ENCODE data around the gene CCT8. TPM values are rescaled to one million over a fixed set of nuclear protein-coding genes. Genes with fewer than 3 reads are reported as not detected.
A peak's percentile ranks its signal among the peaks of the same experiment; 100 is the strongest.

Gene CCT8
- total RNA-seq, 1 experiment from 2014 or later, result 128 TPM

DNA sequence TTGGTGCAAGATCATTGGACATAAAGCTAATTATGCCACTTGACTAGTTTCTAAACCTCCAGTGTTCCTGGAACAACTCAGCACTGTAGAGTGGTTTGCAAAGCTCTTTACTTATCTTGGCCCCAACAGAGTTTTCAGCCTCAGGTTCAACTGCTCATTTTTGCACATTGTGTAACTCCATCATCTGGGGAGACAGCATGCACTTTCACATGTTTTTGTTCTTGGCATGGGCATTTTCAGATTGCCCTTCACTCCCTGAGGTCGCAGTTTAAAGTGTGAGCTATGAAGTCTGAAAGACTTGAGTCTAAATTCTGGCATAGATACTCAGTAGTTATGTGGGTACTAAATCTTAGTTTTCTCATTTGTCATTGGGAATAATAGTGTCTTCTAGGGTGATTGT is 43.9 kb downstream of the CCT8 start:
- Histone ChIP-seq H3K4me3 (no peak overlapping the region), H3K36me3 (ENCODE audit: low read depth) (peaks cover 6% of the 10 kb centered on the region), H3K9me3 (ENCODE audit: insufficient read depth, low read depth) (no peaks in the 10 kb centered on the region), H3K27ac (no peak overlapping the region), H2AFZ (no peak overlapping the region), H3K9me2 (ENCODE audit: insufficient read depth) (no peaks in the 10 kb centered on the region), H4K20me1 (ENCODE audit: insufficient read depth) (no peaks in the 10 kb centered on the region), H3K79me2 (ENCODE audit: low read depth) (peaks cover 28% of the 10 kb centered on the region), H3K27me3 (ENCODE audit: insufficient read depth, low read depth) (no peaks in the 10 kb centered on the region), H3K4me1 (replicated peaks; ENCODE audit: insufficient read depth) (peaks cover 6% of the 10 kb centered on the region), H3K4me2 (no peak overlapping the region), H3F3A (ENCODE audit: insufficient read depth, low read depth) (peaks cover 10% of the 10 kb centered on the region; the same call in 1 of the 2 replicates)
- DNase-seq, result no peak
- CTCF ChIA-PET, result no interaction called here
- POLR2A ChIA-PET (ENCODE audit: unreplicated experiment), result no interaction called here
- no TSS peak for BruUV-seq (replicated peaks)
- no peak for TF ChIP-seq EZH2 (IDR thresholded peaks at IDR 0.05; ENCODE audit: low read depth)
- TF ChIP-seq, protein P1, sequence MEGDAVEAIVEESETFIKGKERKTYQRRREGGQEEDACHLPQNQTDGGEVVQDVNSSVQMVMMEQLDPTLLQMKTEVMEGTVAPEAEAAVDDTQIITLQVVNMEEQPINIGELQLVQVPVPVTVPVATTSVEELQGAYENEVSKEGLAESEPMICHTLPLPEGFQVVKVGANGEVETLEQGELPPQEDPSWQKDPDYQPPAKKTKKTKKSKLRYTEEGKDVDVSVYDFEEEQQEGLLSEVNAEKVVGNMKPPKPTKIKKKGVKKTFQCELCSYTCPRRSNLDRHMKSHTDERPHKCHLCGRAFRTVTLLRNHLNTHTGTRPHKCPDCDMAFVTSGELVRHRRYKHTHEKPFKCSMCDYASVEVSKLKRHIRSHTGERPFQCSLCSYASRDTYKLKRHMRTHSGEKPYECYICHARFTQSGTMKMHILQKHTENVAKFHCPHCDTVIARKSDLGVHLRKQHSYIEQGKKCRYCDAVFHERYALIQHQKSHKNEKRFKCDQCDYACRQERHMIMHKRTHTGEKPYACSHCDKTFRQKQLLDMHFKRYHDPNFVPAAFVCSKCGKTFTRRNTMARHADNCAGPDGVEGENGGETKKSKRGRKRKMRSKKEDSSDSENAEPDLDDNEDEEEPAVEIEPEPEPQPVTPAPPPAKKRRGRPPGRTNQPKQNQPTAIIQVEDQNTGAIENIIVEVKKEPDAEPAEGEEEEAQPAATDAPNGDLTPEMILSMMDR (conservative IDR thresholded peaks at IDR 0.05), result no peak
- intact Hi-C loops (cut with micrococcal nuclease; ENCODE audit: unreplicated experiment), result loop anchor here (5.0 kb wide), 1 partner anchor 43 kb away; the partner anchor contains the start of gene CCT8

DNA sequence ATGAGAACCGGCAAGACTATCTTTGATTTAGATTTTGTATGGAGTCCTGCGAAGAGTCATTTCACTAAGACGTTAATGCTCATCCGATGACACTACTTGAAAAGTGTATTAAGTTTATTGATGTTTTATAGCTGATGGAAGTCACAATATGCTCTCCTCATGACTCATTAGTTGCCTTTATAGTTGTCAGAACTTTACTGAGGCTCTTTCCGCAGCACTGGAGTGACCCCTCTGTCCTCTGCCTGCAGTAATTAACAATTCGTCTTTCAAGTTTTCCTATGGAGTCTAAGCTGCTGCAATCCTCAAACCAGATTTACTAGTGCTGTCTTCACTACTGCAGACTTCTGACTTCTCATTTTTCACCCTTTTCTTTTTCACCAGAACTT is 48.1 kb downstream of the CCT8 start:
- no TSS peak for BruUV-seq (replicated peaks)
- H3K79me2 ChIP-seq (ENCODE audit: low read depth), result peaks cover 28% of the 10 kb centered on the region
- TF ChIP-seq, protein P1 (conservative IDR thresholded peaks at IDR 0.05), result no peak
- TF ChIP-seq EZH2 (IDR thresholded peaks at IDR 0.05; ENCODE audit: low read depth), result no peak
- H3K9me2 ChIP-seq (ENCODE audit: insufficient read depth), result no peaks in the 10 kb centered on the region
- no peaks in the 10 kb centered on the region for H4K20me1 ChIP-seq (ENCODE audit: insufficient read depth)
- H3K4me3 ChIP-seq, result peak overlapping the region; percentile 59
- CTCF ChIA-PET, result no interaction called here
- H3K4me2 ChIP-seq, result peak overlapping the region; percentile 95
- DNase-seq, result no peak
- peak overlapping the region; percentile 99; the same call in 1 of the 2 replicates for H2AFZ ChIP-seq
- intact Hi-C loops (cut with micrococcal nuclease; ENCODE audit: unreplicated experiment), result loop anchor here (2.0 to 5.0 kb wide), 2 partner anchors 33 to 47 kb away; partner anchors contain the start of genes CCT8 and LTN1
- H3K4me1 ChIP-seq (replicated peaks; ENCODE audit: insufficient read depth), result peaks cover 6% of the 10 kb centered on the region
- POLR2A ChIA-PET (ENCODE audit: unreplicated experiment), result interaction anchor here (0.7 to 1.8 kb wide), 2 partner anchors 23 to 45 kb away, joined by 6 to 19 read pairs; no protein-coding TSS in a partner anchor
- H3K27me3 ChIP-seq (ENCODE audit: insufficient read depth, low read depth), result no peaks in the 10 kb centered on the region
- peaks cover 22% of the 10 kb centered on the region for H3F3A ChIP-seq (ENCODE audit: insufficient read depth, low read depth)
- H3K27ac ChIP-seq, result peak overlapping the region; percentile 84
- no peaks in the 10 kb centered on the region; the same call in 1 of the 2 replicates for H3K36me3 ChIP-seq (ENCODE audit: low read depth)
- no peaks in the 10 kb centered on the region for H3K9me3 ChIP-seq (ENCODE audit: insufficient read depth, low read depth)

DNA sequence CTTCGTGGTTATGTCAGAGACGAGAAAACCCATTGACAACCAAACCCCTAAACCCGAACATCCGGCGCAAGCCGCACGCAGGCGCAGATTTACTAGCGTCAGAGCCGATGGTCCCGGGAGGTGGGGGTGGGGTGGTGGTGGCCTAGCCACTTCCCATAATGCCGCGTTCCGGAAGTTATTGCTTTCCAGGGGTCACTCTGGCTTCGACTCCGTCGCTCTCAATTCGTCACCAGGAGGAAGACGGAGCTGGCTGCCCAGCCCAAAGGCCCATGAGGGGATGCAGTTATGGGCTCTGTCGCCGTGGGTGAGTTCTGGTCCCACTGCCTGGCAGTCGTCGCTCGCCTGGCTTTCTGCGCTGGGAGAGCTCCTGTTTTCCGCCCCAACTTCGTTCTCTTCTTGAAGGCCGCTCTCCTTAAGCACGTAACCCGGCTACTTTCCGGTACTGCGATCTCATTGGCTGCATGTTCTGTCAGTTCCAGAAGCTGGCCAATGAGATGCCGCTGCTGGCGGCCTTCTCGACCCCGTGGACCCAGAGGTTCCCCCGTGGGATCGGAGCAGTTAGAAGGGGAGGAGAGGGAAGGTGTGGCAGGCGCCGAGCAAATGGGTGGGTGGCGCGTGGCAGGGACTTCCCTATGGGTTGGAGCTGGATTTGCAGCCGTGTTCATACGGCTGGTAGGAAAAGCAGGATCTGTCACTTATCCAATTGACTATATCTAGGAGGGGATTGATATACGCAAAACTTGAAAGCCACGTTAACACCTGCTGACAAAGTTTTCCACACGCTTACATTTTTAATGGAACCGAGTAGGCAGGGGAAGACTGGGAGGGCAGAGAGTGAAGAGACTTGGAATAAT is 48.7 kb downstream of the CCT8 start, which contains the start of gene USP16:
Gene USP16 (plus strand): TSS at position 195 of the 854 bp plus-strand sequence. CDS start 3,246 bp downstream, outside the sequence.
- H3K4me3 ChIP-seq, result peak within 1 kb of the TSS; percentile 59
- intact Hi-C loops (cut with micrococcal nuclease; ENCODE audit: unreplicated experiment), result loop anchor here (1.0 to 5.0 kb wide), 3 partner anchors 22 to 48 kb away; partner anchors contain the start of genes CCT8 and LTN1
- peaks cover 22% of the 10 kb centered on the region for H3F3A ChIP-seq (ENCODE audit: insufficient read depth, low read depth)
- ChIA-PET CTCF (no interaction called here), POLR2A (ENCODE audit: unreplicated experiment) (interaction anchor here (0.6 to 1.8 kb wide), 4 partner anchors 15 to 46 kb away, joined by 3 to 19 read pairs (median 6); no protein-coding TSS in a partner anchor)
- peak; percentile 91 to 95 for DNase-seq
- no peaks in the 10 kb centered on the region for H4K20me1 ChIP-seq (ENCODE audit: insufficient read depth)
- peak within 1 kb of the TSS; percentile 99 for H2AFZ ChIP-seq
- H3K27me3 ChIP-seq (ENCODE audit: insufficient read depth, low read depth), result no peaks in the 10 kb centered on the region
- BruUV-seq (replicated peaks), result TSS peak; percentile 27
- H3K9me2 ChIP-seq (ENCODE audit: insufficient read depth), result no peaks in the 10 kb centered on the region
- peak within 1 kb of the TSS; percentile 95 for H3K4me2 ChIP-seq
- TF ChIP-seq EZH2 (IDR thresholded peaks at IDR 0.05; ENCODE audit: low read depth), result no peak
- TF ChIP-seq, protein P1 (conservative IDR thresholded peaks at IDR 0.05), result no peak
- H3K79me2 ChIP-seq (ENCODE audit: low read depth), result peaks cover 32% of the 10 kb centered on the region
- H3K36me3 ChIP-seq (ENCODE audit: low read depth), result no peaks in the 10 kb centered on the region; the same call in 1 of the 2 replicates
- H3K4me1 ChIP-seq (replicated peaks; ENCODE audit: insufficient read depth), result peaks cover 11% of the 10 kb centered on the region
- H3K27ac ChIP-seq, result peak within 1 kb of the TSS; percentile 84
- no peaks in the 10 kb centered on the region for H3K9me3 ChIP-seq (ENCODE audit: insufficient read depth, low read depth)

Measured in PC-9 (cell line).